GM10248 (cell line): ENCODE results near the gene OTX1.

Experiments used
- CTCF ChIA-PET: fragments of 300-600 bp; sonication (Branson Sonifier 250); formaldehyde crosslinking; extraction: SDS; loops from one replicate; lab custom pipeline; 2021; ENCODE audit warnings: antibody characterized with exemption; lab: Yijun Ruan, JAX
- POLR2A ChIA-PET: fragments of 350-650 bp; sonication (Branson Sonifier 250); formaldehyde crosslinking; extraction: SDS; loops from one replicate; lab custom pipeline; 2020; ENCODE audit warnings: antibody characterized with exemption; lab: Yijun Ruan, JAX
- DNase-seq: peaks from one replicate; pipeline ENCODE4 v3.0.0; 2012; ENCODE audit errors: extremely low spot score
- CTCF ChIP-seq: IDR thresholded peaks from 2 replicates; pipeline ENCODE4 v1.5.1; 2012; ENCODE audit warnings: mild to moderate bottlenecking, low read depth; ENCODE audit errors: extremely low read depth, missing control alignments, control extremely low read depth

Gene OTX1

GRCh38 chr2:63060472-63060991 is 9.9 kb downstream of the OTX1 start:
- ChIA-PET CTCF (interaction anchor here (1.2 kb wide), 1 partner anchor 9 kb away, joined by 4 read pairs; no protein-coding TSS in a partner anchor), POLR2A (no interaction called here)
- no peak for TF ChIP-seq CTCF
- no peak for DNase-seq

GRCh38 chr2:63064197-63064596 is 13.6 kb downstream of the OTX1 start:
- no peak for TF ChIP-seq CTCF
- POLR2A ChIA-PET, result no interaction called here
- CTCF ChIA-PET, result interaction anchor here (1.0 kb wide), 1 partner anchor 11 kb away, joined by 3 read pairs; no protein-coding TSS in a partner anchor
- DNase-seq, result no peak

GRCh38 chr2:63064661-63065060 is 14.0 kb downstream of the OTX1 start:
- ChIA-PET POLR2A (no interaction called here), CTCF (interaction anchor here (1.0 to 1.5 kb wide), 2 partner anchors 11 to 15 kb away, joined by 3 read pairs; no protein-coding TSS in a partner anchor)
- no peak for DNase-seq
- TF ChIP-seq CTCF, result no peak

- ChIA-PET CTCF (interaction anchor here (0.6 to 1.5 kb wide), 2 partner anchors 13 kb away, joined by 3 read pairs; no protein-coding TSS in a partner anchor), POLR2A (no interaction called here)
- DNase-seq, result no peak
- no peak for TF ChIP-seq CTCF
Observed at GRCh38 chr2:63066265-63066664, 15.6 kb downstream of the OTX1 start.

- no peak for DNase-seq
- ChIA-PET POLR2A (no interaction called here), CTCF (interaction anchor here (1.3 kb wide), 1 partner anchor 12 kb away, joined by 3 read pairs; no protein-coding TSS in a partner anchor)
- TF ChIP-seq CTCF, result no peak
Observed at GRCh38 chr2:63066838-63067237, 16.2 kb downstream of the OTX1 start.

GRCh38 chr2:63071664-63072063 is 21.0 kb downstream of the OTX1 start:
- CTCF ChIA-PET, result no interaction called here
- no peak for DNase-seq
- POLR2A ChIA-PET, result no interaction called here
- no peak for TF ChIP-seq CTCF
